Measurements from ENCODE around the gene MIPEP. TPM values are rescaled to one million over a fixed set of nuclear protein-coding genes. Genes with fewer than 3 reads are reported as not detected.

Gene MIPEP
- total and polyA plus RNA-seq, 2 donors (not counting 1 experiment from before 2014, with no cell fraction given) = 90.0 to 92.5 TPM

- no peak for DNase-seq (ENCODE audit: low read depth in 2 of 2)
- Histone ChIP-seq H3K9ac (ENCODE audit: insufficient read depth, low read length) (no peak overlapping the region), H2AFZ (ENCODE audit: low read length) (no peak overlapping the region), H3K4me3 (replicated peaks in 1 of 4; ENCODE audit: control extremely low read depth in 1 of 4, insufficient read depth in 1 of 4, low read depth in 3 of 4, low read length in 4 of 4) (no peak overlapping the region), H3K4me1 (ENCODE audit: control insufficient read depth, extremely low read depth, insufficient read depth, low read length) (no peaks in the 10 kb centered on the region), H3K4me2 (ENCODE audit: extremely low read depth, insufficient read depth, low read length) (no peak overlapping the region), H3K27ac (ENCODE audit: insufficient read depth, low read length) (no peak overlapping the region), H4K20me1 (ENCODE audit: control insufficient read depth, extremely low read depth, insufficient read depth, low read length) (no peaks in the 10 kb centered on the region), H3K36me3 (ENCODE audit: control insufficient read depth, insufficient read depth, low read length) (peaks cover 2% of the 10 kb centered on the region), H3K79me2 (ENCODE audit: control insufficient read depth, insufficient read depth, low read length) (no peaks in the 10 kb centered on the region), H3K9me3 (ENCODE audit: control insufficient read depth, insufficient read depth, low read depth, low read length) (no peaks in the 10 kb centered on the region), H3K27me3 (ENCODE audit: control insufficient read depth, insufficient read depth, low read length) (no peaks in the 10 kb centered on the region)
- TF ChIP-seq EZH2 (IDR thresholded peaks at IDR 0.05; ENCODE audit: low read length, missing control alignments) (no peak), CTCF (conservative IDR thresholded peaks at IDR 0.05 in 1 of 2, IDR thresholded peaks at IDR 0.05 in 1 of 2; ENCODE audit: low read depth in 1 of 2, low read length in 2 of 2) (no peak)
Observed at GRCh38 chr13:23824371-23824770, 64.8 kb downstream of the MIPEP start.

GRCh38 chr13:23822252-23822824, 66.9 kb downstream of the MIPEP start:
- no peak overlapping the region for H3K4me3 ChIP-seq (replicated peaks in 1 of 4; ENCODE audit: control extremely low read depth in 1 of 4, insufficient read depth in 1 of 4, low read depth in 3 of 4, low read length in 4 of 4)
- no peak overlapping the region for H3K9ac ChIP-seq (ENCODE audit: insufficient read depth, low read length)
- H4K20me1 ChIP-seq (ENCODE audit: control insufficient read depth, extremely low read depth, insufficient read depth, low read length) = no peaks in the 10 kb centered on the region
- TF ChIP-seq CTCF (conservative IDR thresholded peaks at IDR 0.05 in 1 of 2, IDR thresholded peaks at IDR 0.05 in 1 of 2; ENCODE audit: low read depth in 1 of 2, low read length in 2 of 2) (no peak), EZH2 (IDR thresholded peaks at IDR 0.05; ENCODE audit: low read length, missing control alignments) (no peak)
- no peaks in the 10 kb centered on the region for H3K79me2 ChIP-seq (ENCODE audit: control insufficient read depth, insufficient read depth, low read length)
- no peak overlapping the region for H3K27ac ChIP-seq (ENCODE audit: insufficient read depth, low read length)
- H3K4me2 ChIP-seq (ENCODE audit: extremely low read depth, insufficient read depth, low read length) = no peak overlapping the region
- H3K9me3 ChIP-seq (ENCODE audit: control insufficient read depth, insufficient read depth, low read depth, low read length) = no peaks in the 10 kb centered on the region
- no peaks in the 10 kb centered on the region for H3K4me1 ChIP-seq (ENCODE audit: control insufficient read depth, extremely low read depth, insufficient read depth, low read length)
- peak in 1 of 2 donors; percentile 43 for DNase-seq (ENCODE audit: low read depth in 2 of 2)
- H2AFZ ChIP-seq (ENCODE audit: low read length) = no peak overlapping the region
- no peaks in the 10 kb centered on the region for H3K27me3 ChIP-seq (ENCODE audit: control insufficient read depth, insufficient read depth, low read length)
- peaks cover 2% of the 10 kb centered on the region for H3K36me3 ChIP-seq (ENCODE audit: control insufficient read depth, insufficient read depth, low read length)

- no peaks in the 10 kb centered on the region for H4K20me1 ChIP-seq (ENCODE audit: control insufficient read depth, extremely low read depth, insufficient read depth, low read length)
- peaks cover 2% of the 10 kb centered on the region for H3K36me3 ChIP-seq (ENCODE audit: control insufficient read depth, insufficient read depth, low read length)
- H3K79me2 ChIP-seq (ENCODE audit: control insufficient read depth, insufficient read depth, low read length) = no peaks in the 10 kb centered on the region
- no peak overlapping the region for H3K9ac ChIP-seq (ENCODE audit: insufficient read depth, low read length)
- no peaks in the 10 kb centered on the region for H3K9me3 ChIP-seq (ENCODE audit: control insufficient read depth, insufficient read depth, low read depth, low read length)
- H3K27ac ChIP-seq (ENCODE audit: insufficient read depth, low read length) = no peak overlapping the region
- DNase-seq (ENCODE audit: low read depth in 2 of 2) = no peak
- H3K27me3 ChIP-seq (ENCODE audit: control insufficient read depth, insufficient read depth, low read length) = no peaks in the 10 kb centered on the region
- TF ChIP-seq CTCF (conservative IDR thresholded peaks at IDR 0.05 in 1 of 2, IDR thresholded peaks at IDR 0.05 in 1 of 2; ENCODE audit: low read depth in 1 of 2, low read length in 2 of 2) (no peak), EZH2 (IDR thresholded peaks at IDR 0.05; ENCODE audit: low read length, missing control alignments) (no peak)
- no peak overlapping the region for H3K4me3 ChIP-seq (replicated peaks in 1 of 4; ENCODE audit: control extremely low read depth in 1 of 4, insufficient read depth in 1 of 4, low read depth in 3 of 4, low read length in 4 of 4)
- no peak overlapping the region for H3K4me2 ChIP-seq (ENCODE audit: extremely low read depth, insufficient read depth, low read length)
- H2AFZ ChIP-seq (ENCODE audit: low read length) = no peak overlapping the region
- no peaks in the 10 kb centered on the region for H3K4me1 ChIP-seq (ENCODE audit: control insufficient read depth, extremely low read depth, insufficient read depth, low read length)
Observed at GRCh38 chr13:23820530-23820929, 68.7 kb downstream of the MIPEP start.
